GM21423 (cell line): ENCODE measurements around the gene UNC13B.
"Not testable (repeated sequence)": the region's sequence is repeated elsewhere in the genome, so short reads cannot be mapped to it uniquely, and the experiment has no call there.

Source experiments
- ATAC-seq: cut with Tn5 transposase; IDR thresholded peaks from one replicate; pipeline ENCODE4 v1.9.1; 2021; ENCODE audit warnings: mild to moderate bottlenecking, moderate library complexity; ENCODE audit not compliant: unreplicated experiment

UNC13B gene

GRCh38 chr9:35220659-35221338, 59.0 kb downstream of the UNC13B start:
- no peak for ATAC-seq

GRCh38 chr9:35225677-35226076, 63.9 kb downstream of the UNC13B start:
- no peak for ATAC-seq

GRCh38 chr9:35226651-35227050, 64.8 kb downstream of the UNC13B start:
- no peak for ATAC-seq

- ATAC-seq: no peak
Measured at GRCh38 chr9:35227284-35227683, 65.5 kb downstream of the UNC13B start.

GRCh38 chr9:35229066-35229778, 67.4 kb downstream of the UNC13B start:
- ATAC-seq: no peak

GRCh38 chr9:35229779-35230143, 68.0 kb downstream of the UNC13B start:
- ATAC-seq: no peak

- ATAC-seq: no peak
Measured at GRCh38 chr9:35232867-35233544, 71.2 kb downstream of the UNC13B start.

- no peak for ATAC-seq
Measured at GRCh38 chr9:35236692-35237091, 74.9 kb downstream of the UNC13B start.

- no peak for ATAC-seq
Measured at GRCh38 chr9:35237311-35237710, 75.5 kb downstream of the UNC13B start.

GRCh38 chr9:35245945-35246344, 84.1 kb downstream of the UNC13B start:
- ATAC-seq: not testable (repeated sequence)

GRCh38 chr9:35253075-35253474, 91.3 kb downstream of the UNC13B start:
- ATAC-seq: no peak

GRCh38 chr9:35254237-35254636, 92.4 kb downstream of the UNC13B start:
- ATAC-seq: no peak

- no peak for ATAC-seq
Measured at GRCh38 chr9:35254984-35255857, 93.4 kb downstream of the UNC13B start.

GRCh38 chr9:35257986-35258659, 96.3 kb downstream of the UNC13B start:
- ATAC-seq: no peak

GRCh38 chr9:35258660-35259474, 97.1 kb downstream of the UNC13B start:
- no peak for ATAC-seq

- ATAC-seq: no peak
Measured at GRCh38 chr9:35260186-35260585, 98.4 kb downstream of the UNC13B start.

GRCh38 chr9:35262064-35262463, 100.3 kb downstream of the UNC13B start:
- no peak for ATAC-seq

- ATAC-seq: no peak
Measured at GRCh38 chr9:35267710-35268109, 105.9 kb downstream of the UNC13B start.

GRCh38 chr9:35269919-35270318, 108.1 kb downstream of the UNC13B start:
- ATAC-seq: no peak

GRCh38 chr9:35271637-35272036, 109.8 kb downstream of the UNC13B start:
- ATAC-seq: no peak
